HepG2 (cell line): Measurements from ENCODE around the gene MTRFR. TPM values are rescaled to one million over a fixed set of nuclear protein-coding genes. Genes with fewer than 3 reads are reported as not detected.

ENCODE experiments used
- ATF7 ChIP-seq, 2 experiments: fragments of 450-650 bp in 1 of 2; sonication (generic) in 1 of 2; formaldehyde crosslinking in 1 of 2; IDR thresholded peaks; 2 replicates each; pipeline versions ENCODE4 v1.4.0 to v1.6.1; 2016 to 2020; ENCODE audit warnings: antibody characterized with exemption in 1 of 2, mild to moderate bottlenecking in 1 of 2, missing genetic modification reagents in 1 of 2
- EP300 ChIP-seq, 3 experiments: sonication (generic) in 1 of 3; formaldehyde crosslinking in 1 of 3; IDR thresholded peaks; 2 replicates each; pipeline versions ENCODE4 v1.5.1 to v1.6.1; 2011 to 2020; ENCODE audit warnings: low read depth in 2 of 3, low read length in 2 of 3, borderline replicate concordance in 1 of 3, improper control_type of control experiment in 1 of 3, mild to moderate bottlenecking in 1 of 3, missing genetic modification reagents in 1 of 3, moderate library complexity in 1 of 3
- FOSL2 ChIP-seq: sonication (generic); formaldehyde crosslinking; IDR thresholded peaks from 2 replicates; pipeline ENCODE4 v1.4.0; 2020; ENCODE audit warnings: missing genetic modification reagents
- FOXK1 ChIP-seq: sonication (generic); formaldehyde crosslinking; IDR thresholded peaks from 2 replicates; pipeline ENCODE4 v1.4.0; 2020; ENCODE audit warnings: low read depth, missing genetic modification reagents, borderline replicate concordance
- HMG20A ChIP-seq: IDR thresholded peaks from 2 replicates; pipeline ENCODE4 v1.6.1; 2016; ENCODE audit warnings: borderline replicate concordance
- HNF4A ChIP-seq: sonication (generic); formaldehyde crosslinking; IDR thresholded peaks from 2 replicates; pipeline ENCODE4 v1.4.0; 2020; ENCODE audit warnings: missing genetic modification reagents
- HNF4G ChIP-seq, 2 experiments: sonication (generic) in 1 of 2; formaldehyde crosslinking in 1 of 2; IDR thresholded peaks; 2 replicates each; pipeline versions ENCODE4 v1.4.0 to v1.6.1; 2011 to 2020; ENCODE audit warnings: borderline replicate concordance in 2 of 2, low read depth in 2 of 2, mild to moderate bottlenecking in 2 of 2, low read length in 1 of 2, missing genetic modification reagents in 1 of 2, moderate library complexity in 1 of 2
- JARID2 ChIP-seq: sonication (generic); formaldehyde crosslinking; IDR thresholded peaks from 2 replicates; pipeline ENCODE4 v1.8.1; 2023; ENCODE audit warnings: missing genetic modification reagents, inconsistent platforms; ENCODE audit not compliant: insufficient replicate concordance
- MAFK ChIP-seq, 2 experiments: IDR thresholded peaks in 1 of 2; conservative IDR thresholded peaks in 1 of 2; 2 replicates each; pipeline ENCODE4 v1.6.1; 2011; ENCODE audit warnings: improper control_type of control experiment in 2 of 2, low read length in 2 of 2
- MIER3 ChIP-seq: IDR thresholded peaks from 2 replicates; pipeline ENCODE4 v1.6.1; 2016; ENCODE audit warnings: missing compliant biosample characterization, borderline replicate concordance
- NCOA5 ChIP-seq: sonication (generic); formaldehyde crosslinking; IDR thresholded peaks from 2 replicates; pipeline ENCODE4 v1.4.0; 2020; ENCODE audit warnings: missing genetic modification reagents
- NR2C2 ChIP-seq: sonication (generic); formaldehyde crosslinking; IDR thresholded peaks from 2 replicates; pipeline ENCODE4 v1.4.0; 2020; ENCODE audit warnings: missing genetic modification reagents, mild to moderate bottlenecking, moderate library complexity, borderline replicate concordance
- SNAI1 ChIP-seq: sonication (generic); formaldehyde crosslinking; IDR thresholded peaks from 2 replicates; pipeline ENCODE4 v1.5.0; 2020; ENCODE audit warnings: mild to moderate bottlenecking, missing genetic modification reagents, borderline replicate concordance
- TCF7L2 ChIP-seq: IDR thresholded peaks from 2 replicates; pipeline ENCODE4 v1.6.1; 2011; ENCODE audit warnings: mild to moderate bottlenecking, low read depth, low read length, moderate library complexity
- XRCC5 ChIP-seq: fragments of 200-400 bp; formaldehyde crosslinking; optimal IDR thresholded peaks from 2 replicates; pipeline ENCODE3; 2017; ENCODE audit warnings: mild to moderate bottlenecking, low read length
- ZBTB8A ChIP-seq: sonication (generic); formaldehyde crosslinking; IDR thresholded peaks from 2 replicates; pipeline ENCODE4 v1.4.0; 2020; ENCODE audit warnings: mild to moderate bottlenecking, low read depth, missing genetic modification reagents, borderline replicate concordance
- ZKSCAN1 ChIP-seq: fragments of 150-350 bp; IDR thresholded peaks from 2 replicates; pipeline ENCODE4 v1.6.1; 2014; ENCODE audit warnings: low read length
- ZNF33A ChIP-seq: sonication (generic); formaldehyde crosslinking; IDR thresholded peaks from 2 replicates; pipeline ENCODE4 v1.5.1; 2020; ENCODE audit warnings: missing genetic modification reagents, mild to moderate bottlenecking, moderate library complexity, borderline replicate concordance
- ZNF350 ChIP-seq: sonication (generic); formaldehyde crosslinking; IDR thresholded peaks from 2 replicates; pipeline ENCODE4 v1.4.0; 2020; ENCODE audit warnings: mild to moderate bottlenecking, low read depth, missing genetic modification reagents, borderline replicate concordance
- ZNF382 ChIP-seq: sonication (generic); formaldehyde crosslinking; IDR thresholded peaks from 2 replicates; pipeline ENCODE4 v1.5.0; 2020; ENCODE audit warnings: missing genetic modification reagents, mild to moderate bottlenecking, borderline replicate concordance
- ZNF441 ChIP-seq: sonication (generic); formaldehyde crosslinking; IDR thresholded peaks from 2 replicates; pipeline ENCODE4 v1.7.0; 2021; ENCODE audit warnings: missing genetic modification reagents, borderline replicate concordance
- ZNF567 ChIP-seq: sonication (generic); formaldehyde crosslinking; IDR thresholded peaks from 2 replicates; pipeline ENCODE4 v1.8.1; 2023; ENCODE audit warnings: mild to moderate bottlenecking, missing genetic modification reagents, borderline replicate concordance
- ZNF652 ChIP-seq: IDR thresholded peaks from 2 replicates; pipeline ENCODE4 v1.6.1; 2016; ENCODE audit warnings: low read depth, borderline replicate concordance
- ZNF746 ChIP-seq: sonication (generic); formaldehyde crosslinking; IDR thresholded peaks from 2 replicates; pipeline ENCODE4 v1.8.0; 2022; ENCODE audit warnings: mild to moderate bottlenecking, missing genetic modification reagents
- ZNF878 ChIP-seq: sonication (generic); formaldehyde crosslinking; IDR thresholded peaks from 2 replicates; pipeline ENCODE4 v1.8.1; 2023; ENCODE audit warnings: mild to moderate bottlenecking, missing genetic modification reagents, moderate library complexity
- ZNF891 ChIP-seq: sonication (generic); formaldehyde crosslinking; IDR thresholded peaks from 2 replicates; pipeline ENCODE4 v1.5.0; 2020; ENCODE audit warnings: mild to moderate bottlenecking, missing genetic modification reagents
- polyA plus RNA-seq, 8 experiments: library from polyadenylated mRNA; depleted of rRNA in 3 of 8; stranded (reverse) in 7 of 8; unstranded in 1 of 8; fragments of >200 nt; fragmentation: Illumina TruSeq in 4 of 8; extraction: Trizol in 4 of 8; gene quantifications; 2 replicates each; pipeline versions ENCODE4 v1.2.1 to v1.2.3, GENCODE V29; 2011 to 2016; ENCODE audit warnings: low read depth in 4 of 8, missing spikeins in 1 of 8, mixed read lengths in 1 of 8; ENCODE audit not compliant: insufficient read depth in 1 of 8
- total RNA-seq, 5 experiments: library from RNA; depleted of rRNA; stranded (reverse); fragments of >200 nt; fragmentation: Illumina TruSeq; extraction: Trizol; gene quantifications; 2 replicates each; pipeline ENCODE4 v1.2.3, GENCODE V29; 2016; ENCODE audit warnings: low read depth in 1 of 5
- TF ChIP-seq, protein P1 (sequence below): sonication (generic); formaldehyde crosslinking; IDR thresholded peaks from 2 replicates; pipeline ENCODE4 v1.8.0; 2022; ENCODE audit warnings: low read depth, missing genetic modification reagents

Gene MTRFR
- total and polyA plus RNA-seq, 2 of the 13 experiments (the other 11 are each of a cell fraction or from before 2014, with no cell fraction given): 7.1 to 9.9 TPM

DNA sequence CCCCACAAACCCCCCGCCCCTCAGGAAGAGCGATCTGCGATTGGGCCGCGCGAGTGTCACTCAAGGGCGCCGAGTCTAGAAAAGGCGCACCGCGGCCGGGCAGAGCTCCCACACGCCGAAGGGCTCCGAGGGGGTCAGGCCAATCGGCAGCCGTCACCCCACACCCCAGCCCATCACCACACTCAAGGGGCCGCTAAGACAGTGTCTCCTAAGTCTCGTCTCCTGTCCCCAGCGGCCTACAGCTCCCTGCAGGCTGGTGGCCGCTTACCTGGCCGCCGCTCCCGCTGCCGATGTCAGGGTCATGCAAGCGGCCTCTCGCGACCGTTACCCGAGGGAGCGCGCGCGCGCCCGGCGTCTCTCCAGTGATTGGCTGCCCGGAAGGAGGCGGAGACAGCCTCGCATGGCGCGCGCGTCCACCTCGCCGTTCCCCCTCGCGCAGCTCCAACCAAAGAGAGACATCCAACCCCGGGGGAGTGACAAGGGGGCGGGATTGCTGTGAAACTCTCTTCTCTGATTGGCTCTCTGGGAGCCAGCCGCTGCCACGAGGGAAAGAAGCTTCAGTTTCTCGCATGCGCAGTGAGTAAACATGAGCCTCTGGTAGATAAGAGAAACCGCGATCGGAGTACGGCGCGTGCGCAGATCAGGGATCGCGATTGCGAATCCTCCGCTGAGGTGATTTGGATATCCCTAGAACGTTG lies at the start of gene MTRFR, which contains the start of gene MPHOSPH9 (continued):
- TF ChIP-seq ZBTB8A (CRISPR knock-in tag): no peak; the same call in 1 of the 2 replicates
- peak; percentile 52; the same call in 1 of the 2 replicates for TF ChIP-seq FOSL2
- TF ChIP-seq MIER3 (CRISPR knock-in tag): no peak
- no peak for TF ChIP-seq MAFK (conservative IDR thresholded peaks at IDR 0.05 in 1 of 2, IDR thresholded peaks at IDR 0.05 in 1 of 2; ENCODE audit: low read length in 2 of 2)
- no peak for TF ChIP-seq TCF7L2
- peak; percentile 36; the same call in 1 of the 2 replicates for TF ChIP-seq FOXK1
- no peak for TF ChIP-seq ZNF382 (CRISPR knock-in tag)
- TF ChIP-seq ZNF441: peak; percentile 79; the same call in 1 of the 2 replicates
- no peak for TF ChIP-seq ZNF33A (CRISPR knock-in tag)
- TF ChIP-seq ZNF878 (CRISPR knock-in tag): peak; percentile 91
- TF ChIP-seq EP300 (IDR thresholded peaks at IDR 0.05; ENCODE audit: low read depth in 2 of 2, low read length in 2 of 2): peak in 1 of 2 experiments; percentile 21; a peak in 2 of 4 replicates
- TF ChIP-seq EP300 (CRISPR knock-in tag; IDR thresholded peaks at IDR 0.05; ENCODE audit: borderline replicate concordance): 0 out of 2 replicates have a peak, but pooled peaks have one; percentile 24
- TF ChIP-seq ZNF567 (CRISPR knock-in tag): peak; percentile 75; the same call in 1 of the 2 replicates
- TF ChIP-seq SNAI1 (CRISPR knock-in tag): peak; percentile 74; the same call in 1 of the 2 replicates
- TF ChIP-seq ATF7 (IDR thresholded peaks at IDR 0.05): no peak
- TF ChIP-seq ATF7 (CRISPR knock-in tag; IDR thresholded peaks at IDR 0.05): no peak
- 0 out of 2 replicates have a peak, but pooled peaks have one; percentile 26 for TF ChIP-seq NR2C2 (CRISPR knock-in tag)
- TF ChIP-seq ZKSCAN1: no peak
- TF ChIP-seq NCOA5: no peak
- no peak; the same call in 1 of the 2 replicates for TF ChIP-seq ZNF891
- TF ChIP-seq ZNF652 (CRISPR knock-in tag): no peak; the same call in 1 of the 2 replicates
- no peak for TF ChIP-seq XRCC5
- peak; percentile 75 for TF ChIP-seq ZNF350
- TF ChIP-seq ZNF746: peak; percentile 51; the same call in 1 of the 2 replicates
- TF ChIP-seq, protein P1, sequence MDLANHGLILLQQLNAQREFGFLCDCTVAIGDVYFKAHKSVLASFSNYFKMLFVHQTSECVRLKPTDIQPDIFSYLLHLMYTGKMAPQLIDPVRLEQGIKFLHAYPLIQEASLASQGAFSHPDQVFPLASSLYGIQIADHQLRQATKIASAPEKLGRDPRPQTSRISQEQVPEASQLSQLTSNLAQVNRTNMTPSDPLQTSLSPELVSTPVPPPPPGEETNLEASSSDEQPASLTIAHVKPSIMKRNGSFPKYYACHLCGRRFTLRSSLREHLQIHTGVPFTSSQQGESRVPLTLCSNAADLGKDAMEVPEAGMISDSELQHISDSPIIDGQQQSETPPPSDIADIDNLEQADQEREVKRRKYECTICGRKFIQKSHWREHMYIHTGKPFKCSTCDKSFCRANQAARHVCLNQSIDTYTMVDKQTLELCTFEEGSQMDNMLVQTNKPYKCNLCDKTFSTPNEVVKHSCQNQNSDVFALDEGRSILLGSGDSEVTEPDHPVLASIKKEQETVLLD (CRISPR knock-in tag): no peak
- 0 out of 2 replicates have a peak, but pooled peaks have one; percentile 36 for TF ChIP-seq HNF4A (CRISPR knock-in tag)
- 0 out of 2 replicates have a peak, but pooled peaks have one; percentile 29 for TF ChIP-seq HMG20A (CRISPR knock-in tag)
- TF ChIP-seq HNF4G (IDR thresholded peaks at IDR 0.05; ENCODE audit: borderline replicate concordance, low read depth, low read length): no peak
- TF ChIP-seq HNF4G (CRISPR knock-in tag; IDR thresholded peaks at IDR 0.05; ENCODE audit: borderline replicate concordance, low read depth): 0 out of 2 replicates have a peak, but pooled peaks have one; percentile 67
- TF ChIP-seq JARID2 (CRISPR knock-in tag): peak; percentile 41
